DND-41 (cell line): ENCODE data around the gene DPYD.

Experiments
- ATAC-seq: fragments of 200-7000 bp; cut with Tn5 transposase; 3 replicates; pipeline ENCODE4 v1.9.1; 2021; ENCODE audit warnings: low read depth; ENCODE audit not compliant: insufficient read depth
- DNase-seq: peaks from one replicate; pipeline ENCODE4 v3.0.0-alpha.2; 2020
- H2AFZ ChIP-seq: 2 replicates; pipeline ENCODE4 v1.6.0; 2012; ENCODE audit warnings: low read depth, low read length
- H3K27ac ChIP-seq: 2 replicates; pipeline ENCODE4 v1.5.1; 2012; ENCODE audit warnings: low read length, inconsistent platforms
- H3K27me3 ChIP-seq: fragments of 200-600 bp; sonication (generic); 2 replicates; pipeline ENCODE4 v1.6.0; 2012; ENCODE audit warnings: low read length, mild to moderate bottlenecking, inconsistent platforms; ENCODE audit not compliant: insufficient read depth, poor library complexity
- H3K36me3 ChIP-seq: 2 replicates; pipeline ENCODE4 v1.5.1; 2012; ENCODE audit warnings: low read length, inconsistent platforms; ENCODE audit not compliant: insufficient read depth
- H3K4me1 ChIP-seq: 2 replicates; pipeline ENCODE4 v1.5.1; 2012; ENCODE audit warnings: mild to moderate bottlenecking, low read length; ENCODE audit not compliant: insufficient read depth
- H3K4me2 ChIP-seq: 2 replicates; pipeline ENCODE4 v1.6.0; 2012; ENCODE audit warnings: mild to moderate bottlenecking, moderate library complexity, low read length, inconsistent platforms; ENCODE audit not compliant: insufficient read depth
- H3K4me3 ChIP-seq, 2 experiments: fragments of 200-600 bp in 1 of 2; shearing (Covaris generic) in 1 of 2; 2 replicates each; pipeline ENCODE4 v1.5.1; 2012 to 2016; ENCODE audit warnings: inconsistent platforms in 2 of 2, low read length in 2 of 2, mild to moderate bottlenecking in 2 of 2, low read depth in 1 of 2, moderate library complexity in 1 of 2
- H3K79me2 ChIP-seq: 2 replicates; pipeline ENCODE4 v1.6.0; 2012; ENCODE audit warnings: low read length, inconsistent platforms; ENCODE audit not compliant: insufficient read depth
- H3K9ac ChIP-seq: 2 replicates; pipeline ENCODE4 v1.6.0; 2012; ENCODE audit warnings: low read depth, mild to moderate bottlenecking, inconsistent platforms, low read length, moderate library complexity
- H3K9me3 ChIP-seq: 2 replicates; pipeline ENCODE4 v1.5.1; 2012; ENCODE audit warnings: low read length, moderate library complexity, mild to moderate bottlenecking, inconsistent platforms; ENCODE audit not compliant: insufficient read depth, severe bottlenecking
- H4K20me1 ChIP-seq: 2 replicates; pipeline ENCODE4 v1.6.0; 2012; ENCODE audit warnings: low read length; ENCODE audit not compliant: insufficient read depth
- EZH2 ChIP-seq: IDR thresholded peaks from 3 replicates; pipeline ENCODE4 v1.6.1; 2012; ENCODE audit warnings: borderline replicate concordance, low read depth, mild to moderate bottlenecking, moderate library complexity, low read length, inconsistent platforms; ENCODE audit not compliant: severe bottlenecking
- TF ChIP-seq, protein P1 (sequence below): IDR thresholded peaks from 2 replicates; pipeline ENCODE4 v1.5.1; 2012; ENCODE audit warnings: borderline replicate concordance, low read length, moderate library complexity, mild to moderate bottlenecking; ENCODE audit not compliant: poor library complexity, severe bottlenecking; ENCODE audit errors: extremely low read depth

Gene DPYD

DNA sequence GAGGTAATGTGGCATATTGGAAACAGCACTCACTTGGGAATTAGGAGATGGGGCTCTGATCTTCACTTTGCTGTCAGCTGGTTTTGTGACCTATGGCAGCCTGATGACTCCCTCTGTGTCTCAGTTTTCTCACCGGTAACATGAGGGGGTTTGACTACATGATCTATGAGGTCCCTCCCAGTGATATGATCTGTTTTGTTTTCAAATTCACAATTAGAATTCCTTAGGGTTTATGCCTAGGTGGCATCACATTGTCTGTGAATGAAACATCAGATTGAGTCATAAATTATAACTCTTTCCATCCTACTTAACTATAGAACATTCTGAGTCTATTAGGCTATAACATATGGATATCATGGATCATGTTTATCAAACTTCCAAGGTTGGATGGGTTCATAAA is 812.7 kb downstream of the DPYD start:
- DNase-seq (no peak), ATAC-seq (no peak)
- H3K27me3 ChIP-seq: no peaks in the 10 kb centered on the region

GRCh38 chr1:97105531-97105930 is 815.3 kb downstream of the DPYD start:
- no peaks in the 10 kb centered on the region for H3K4me1 ChIP-seq
- H3K4me2 ChIP-seq: no peak overlapping the region
- no peaks in the 10 kb centered on the region for H4K20me1 ChIP-seq
- H3K9ac ChIP-seq: no peak overlapping the region
- TF ChIP-seq EZH2: no peak
- TF ChIP-seq, protein P1, sequence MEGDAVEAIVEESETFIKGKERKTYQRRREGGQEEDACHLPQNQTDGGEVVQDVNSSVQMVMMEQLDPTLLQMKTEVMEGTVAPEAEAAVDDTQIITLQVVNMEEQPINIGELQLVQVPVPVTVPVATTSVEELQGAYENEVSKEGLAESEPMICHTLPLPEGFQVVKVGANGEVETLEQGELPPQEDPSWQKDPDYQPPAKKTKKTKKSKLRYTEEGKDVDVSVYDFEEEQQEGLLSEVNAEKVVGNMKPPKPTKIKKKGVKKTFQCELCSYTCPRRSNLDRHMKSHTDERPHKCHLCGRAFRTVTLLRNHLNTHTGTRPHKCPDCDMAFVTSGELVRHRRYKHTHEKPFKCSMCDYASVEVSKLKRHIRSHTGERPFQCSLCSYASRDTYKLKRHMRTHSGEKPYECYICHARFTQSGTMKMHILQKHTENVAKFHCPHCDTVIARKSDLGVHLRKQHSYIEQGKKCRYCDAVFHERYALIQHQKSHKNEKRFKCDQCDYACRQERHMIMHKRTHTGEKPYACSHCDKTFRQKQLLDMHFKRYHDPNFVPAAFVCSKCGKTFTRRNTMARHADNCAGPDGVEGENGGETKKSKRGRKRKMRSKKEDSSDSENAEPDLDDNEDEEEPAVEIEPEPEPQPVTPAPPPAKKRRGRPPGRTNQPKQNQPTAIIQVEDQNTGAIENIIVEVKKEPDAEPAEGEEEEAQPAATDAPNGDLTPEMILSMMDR: no peak
- DNase-seq (no peak), ATAC-seq (no peak)
- peaks cover 4% of the 10 kb centered on the region; the same call in 1 of the 2 replicates for H3K36me3 ChIP-seq
- H3K4me3 ChIP-seq: no peak overlapping the region
- H3K9me3 ChIP-seq: no peaks in the 10 kb centered on the region
- no peak overlapping the region for H3K27ac ChIP-seq
- H2AFZ ChIP-seq: no peak overlapping the region
- no peaks in the 10 kb centered on the region for H3K27me3 ChIP-seq
- H3K79me2 ChIP-seq: no peaks in the 10 kb centered on the region

More for the DNA sequence above, 812.7 kb downstream of the DPYD start:
- no peak overlapping the region for H3K9ac ChIP-seq
- no peak overlapping the region for H3K27ac ChIP-seq
- H3K4me1 ChIP-seq: no peaks in the 10 kb centered on the region
- no peak overlapping the region for H3K4me2 ChIP-seq
- H3K79me2 ChIP-seq: no peaks in the 10 kb centered on the region
- peaks cover 8% of the 10 kb centered on the region; the same call in 1 of the 2 replicates for H3K36me3 ChIP-seq
- H3K9me3 ChIP-seq: no peaks in the 10 kb centered on the region
- H4K20me1 ChIP-seq: no peaks in the 10 kb centered on the region
- no peak overlapping the region for H3K4me3 ChIP-seq
- H2AFZ ChIP-seq: no peak overlapping the region
- TF ChIP-seq, protein P1: no peak
- TF ChIP-seq EZH2: no peak

- Histone ChIP-seq H3K4me2 (no peak overlapping the region), H3K4me1 (no peaks in the 10 kb centered on the region), H3K9me3 (no peaks in the 10 kb centered on the region), H3K27ac (no peak overlapping the region), H3K4me3 (no peak overlapping the region), H3K36me3 (peaks cover 14% of the 10 kb centered on the region), H3K9ac (no peak overlapping the region), H3K79me2 (no peaks in the 10 kb centered on the region), H2AFZ (no peak overlapping the region), H3K27me3 (no peaks in the 10 kb centered on the region), H4K20me1 (no peaks in the 10 kb centered on the region)
- DNase-seq: no peak
- no peak for ATAC-seq
- TF ChIP-seq EZH2: no peak
- TF ChIP-seq, protein P1: no peak
These were observed 819.3 kb downstream of the DPYD start for GRCh38 chr1:97101509-97101908.
